Gastrocnemius medialis (tissue), 4 donors: ENCODE results near the gene ZNF511.

Experiments used
- POLR2A ChIP-seq, 2 donors: fragments of 450-650 bp; IDR thresholded peaks; one replicate each; pipeline ENCODE4 v1.6.1; 2017; ENCODE audit warnings: antibody characterized with exemption in 2 of 2, mild to moderate bottlenecking in 2 of 2, moderate library complexity in 2 of 2
- TF ChIP-seq, protein P1 (sequence below), 5 experiments: fragments of 450-650 bp in 3 of 5; fragments of 200-600 bp in 2 of 5; sonication (generic) in 2 of 5; IDR thresholded peaks in 4 of 5; conservative IDR thresholded peaks in 1 of 5; 1 replicate in 4 of 5; 2 replicates in 1 of 5; pipeline ENCODE4 v1.5.1; 2016 to 2019; ENCODE audit warnings: antibody characterized with exemption in 5 of 5, mild to moderate bottlenecking in 3 of 5, moderate library complexity in 3 of 5

DNA sequence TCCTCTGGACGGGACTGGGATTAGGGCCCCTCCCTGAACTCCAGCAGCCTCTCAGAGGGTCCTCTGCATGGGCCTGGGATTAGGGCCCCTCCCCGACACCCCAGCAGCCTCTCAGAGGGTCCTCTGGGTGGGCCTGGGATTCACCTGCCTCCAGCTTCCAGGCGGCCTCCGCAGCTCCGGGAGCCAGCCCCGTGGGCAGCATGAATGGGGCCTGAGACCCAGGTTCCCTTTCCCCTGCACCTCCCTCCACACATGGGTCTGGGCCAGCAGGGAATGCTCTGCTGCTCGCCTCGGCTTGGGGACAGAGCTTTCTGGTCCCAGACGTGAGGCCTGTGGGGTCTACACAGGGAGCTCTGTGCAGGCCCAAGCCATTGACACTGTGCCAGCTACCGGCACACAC, 5.5 kb upstream of the ZNF511 start:
- TF ChIP-seq POLR2A (IDR thresholded peaks at IDR 0.05) = no peak
- TF ChIP-seq, protein P1, sequence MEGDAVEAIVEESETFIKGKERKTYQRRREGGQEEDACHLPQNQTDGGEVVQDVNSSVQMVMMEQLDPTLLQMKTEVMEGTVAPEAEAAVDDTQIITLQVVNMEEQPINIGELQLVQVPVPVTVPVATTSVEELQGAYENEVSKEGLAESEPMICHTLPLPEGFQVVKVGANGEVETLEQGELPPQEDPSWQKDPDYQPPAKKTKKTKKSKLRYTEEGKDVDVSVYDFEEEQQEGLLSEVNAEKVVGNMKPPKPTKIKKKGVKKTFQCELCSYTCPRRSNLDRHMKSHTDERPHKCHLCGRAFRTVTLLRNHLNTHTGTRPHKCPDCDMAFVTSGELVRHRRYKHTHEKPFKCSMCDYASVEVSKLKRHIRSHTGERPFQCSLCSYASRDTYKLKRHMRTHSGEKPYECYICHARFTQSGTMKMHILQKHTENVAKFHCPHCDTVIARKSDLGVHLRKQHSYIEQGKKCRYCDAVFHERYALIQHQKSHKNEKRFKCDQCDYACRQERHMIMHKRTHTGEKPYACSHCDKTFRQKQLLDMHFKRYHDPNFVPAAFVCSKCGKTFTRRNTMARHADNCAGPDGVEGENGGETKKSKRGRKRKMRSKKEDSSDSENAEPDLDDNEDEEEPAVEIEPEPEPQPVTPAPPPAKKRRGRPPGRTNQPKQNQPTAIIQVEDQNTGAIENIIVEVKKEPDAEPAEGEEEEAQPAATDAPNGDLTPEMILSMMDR (IDR thresholded peaks at IDR 0.05 in 4 of 5, conservative IDR thresholded peaks at IDR 0.05 in 1 of 5) = no peak
